ENCODE results near the gene GRM4.
"Not testable (repeated sequence)": the region's sequence is repeated elsewhere in the genome, so short reads cannot be mapped to it uniquely, and the experiment has no call there.

Gene GRM4

DNA sequence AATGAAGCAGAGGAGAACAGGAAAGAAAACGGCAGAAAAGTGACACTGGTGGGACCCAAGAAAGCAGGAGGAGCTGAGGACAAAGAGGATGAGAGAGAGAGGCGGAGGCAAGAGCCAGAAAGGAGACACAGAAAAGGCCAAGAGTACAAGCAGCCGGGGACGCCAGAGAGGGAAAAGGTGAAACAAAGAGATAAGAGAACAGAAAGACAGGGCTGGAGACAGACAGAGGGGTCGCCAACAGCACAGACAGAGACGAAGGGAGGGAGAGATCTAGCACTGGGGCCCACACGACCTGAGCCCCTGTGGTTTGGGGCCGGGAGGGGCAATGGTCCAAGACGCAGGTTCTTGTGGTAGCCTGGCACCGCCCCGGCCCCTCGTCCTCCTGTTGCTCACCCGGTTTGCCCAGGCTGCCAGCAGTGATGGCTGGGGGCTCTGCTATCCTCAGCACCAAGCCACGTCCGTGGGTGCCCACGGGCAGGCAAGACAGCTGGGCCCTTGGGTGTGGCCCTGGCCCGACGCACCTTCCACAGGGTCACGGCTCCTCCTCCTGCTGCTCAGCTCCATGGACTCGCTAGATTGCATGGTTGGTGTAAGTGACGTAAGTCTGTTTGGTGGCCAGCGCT lies 123.5 kb downstream of the GRM4 start:
- no peak for DNase-seq (ENCODE audit: low spot score)

DNA sequence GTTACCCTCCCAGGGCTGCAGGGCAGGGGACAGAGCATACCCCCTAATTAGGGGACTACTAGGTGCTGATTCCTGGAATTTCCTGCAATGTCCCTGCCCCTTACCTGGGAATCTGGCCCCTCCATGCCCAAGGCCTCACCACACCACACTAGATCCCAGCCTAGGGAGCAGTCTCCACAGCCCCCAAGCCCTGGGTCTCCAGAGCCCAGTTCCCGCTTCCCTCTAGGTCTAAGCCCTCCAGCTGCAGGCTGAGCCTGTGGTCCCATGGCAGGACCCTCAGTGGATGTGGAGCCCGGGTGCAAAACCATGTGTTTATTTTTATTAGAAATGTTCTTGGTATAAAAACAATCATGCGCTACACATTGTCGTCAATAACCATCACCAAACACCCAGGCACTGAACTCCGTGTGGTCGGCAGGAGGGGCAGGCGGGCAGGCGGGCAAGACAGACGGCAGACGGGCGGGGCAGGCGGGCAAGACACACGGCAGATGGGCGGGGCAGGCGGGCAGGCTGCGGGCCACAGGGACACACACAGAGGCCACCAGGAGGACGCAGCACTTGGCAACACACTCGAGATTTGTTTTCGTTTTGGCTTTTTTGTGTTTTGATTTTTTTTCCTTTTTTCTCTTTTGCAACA lies 124.2 kb downstream of the GRM4 start:
- no peak for DNase-seq (ENCODE audit: low spot score)

DNA sequence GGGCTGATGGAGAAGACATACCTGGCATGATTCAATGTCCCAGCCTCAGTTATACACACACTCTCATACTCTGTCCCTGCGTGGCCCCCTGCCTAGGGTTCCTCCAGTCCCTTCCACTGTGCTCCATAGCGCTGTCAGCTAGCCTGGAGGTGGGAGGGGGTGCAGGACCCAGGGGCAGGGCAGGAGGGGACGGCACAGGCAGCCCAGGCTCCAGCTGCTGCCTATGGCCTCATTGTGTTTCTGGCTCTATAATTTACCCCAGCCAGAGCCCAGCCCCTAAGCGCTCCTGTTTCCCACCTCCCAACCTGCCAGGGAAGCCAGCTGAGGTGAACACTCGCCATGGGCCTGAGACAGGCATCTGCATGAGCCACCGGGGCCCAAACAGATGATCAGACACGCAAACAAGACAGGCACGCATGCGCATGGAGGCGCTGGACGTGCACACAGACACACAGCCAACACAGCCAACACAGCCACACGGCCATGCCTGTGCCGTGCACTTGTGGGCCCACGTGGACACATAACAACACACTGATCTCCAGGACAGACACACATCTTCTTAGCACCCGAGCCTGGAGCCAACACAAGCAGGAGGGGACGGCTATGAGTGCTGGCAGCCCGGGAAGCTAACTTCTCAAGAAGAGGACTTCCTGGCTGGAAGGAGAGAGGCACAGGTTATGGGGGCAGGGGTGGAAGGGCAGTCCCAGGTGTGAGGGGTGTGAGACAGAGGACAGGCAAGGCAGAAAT lies 124.9 kb downstream of the GRM4 start:
- DNase-seq (ENCODE audit: low spot score) = no peak

DNA sequence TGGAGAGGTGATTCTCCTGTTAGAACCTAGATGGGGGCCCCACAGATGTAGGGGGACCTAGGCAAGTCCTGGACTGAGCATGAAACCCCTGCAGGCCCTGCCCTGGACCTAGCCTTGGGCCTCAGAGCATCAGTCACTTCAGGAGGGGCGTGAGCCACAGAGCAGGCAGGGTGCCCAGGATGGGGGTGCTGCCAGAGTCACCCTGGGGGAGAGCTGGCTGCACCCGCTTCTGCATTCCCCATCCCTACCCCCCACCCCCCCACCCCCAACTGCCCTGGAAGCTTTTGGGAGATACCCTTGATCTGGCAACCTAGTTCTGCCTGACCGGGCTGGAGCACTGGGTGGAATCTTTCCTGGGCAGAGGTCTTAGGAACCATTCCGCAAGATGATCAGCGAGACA lies 125.6 kb downstream of the GRM4 start:
- no peak for DNase-seq (ENCODE audit: low spot score)

DNA sequence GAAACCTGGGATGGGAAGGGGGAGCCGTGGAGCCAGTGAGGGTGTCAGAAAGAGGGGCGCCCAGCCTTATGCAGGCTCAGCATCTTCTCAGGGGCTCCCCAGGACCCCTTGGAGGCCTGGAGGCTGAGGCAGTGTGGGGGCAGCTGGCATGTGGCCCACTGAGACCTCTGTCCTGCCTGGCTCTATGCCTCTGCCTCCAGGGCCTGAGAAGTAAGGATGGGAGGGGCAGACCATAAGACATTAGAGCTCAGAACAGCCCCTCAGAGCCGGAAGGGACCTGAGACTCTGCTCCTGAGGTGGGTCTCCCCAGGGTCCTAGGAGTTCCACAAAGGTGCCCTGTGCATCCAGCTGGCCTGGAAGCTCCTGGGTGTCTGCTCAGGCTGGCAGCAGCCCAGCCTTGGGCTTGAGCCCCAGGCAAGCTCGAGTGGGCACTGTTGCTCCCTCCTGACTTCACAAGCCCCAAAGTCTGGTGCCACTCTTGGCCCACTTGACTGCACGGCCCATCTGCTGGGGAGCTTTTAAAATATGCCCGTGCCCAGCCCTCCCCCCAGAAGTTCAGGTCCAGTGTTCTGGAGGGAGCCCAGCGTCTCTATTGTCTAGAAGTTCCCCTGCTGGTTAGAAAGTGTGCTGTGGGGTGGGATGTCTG lies 126.8 kb downstream of the GRM4 start:
- DNase-seq (ENCODE audit: low spot score) = no peak

DNA sequence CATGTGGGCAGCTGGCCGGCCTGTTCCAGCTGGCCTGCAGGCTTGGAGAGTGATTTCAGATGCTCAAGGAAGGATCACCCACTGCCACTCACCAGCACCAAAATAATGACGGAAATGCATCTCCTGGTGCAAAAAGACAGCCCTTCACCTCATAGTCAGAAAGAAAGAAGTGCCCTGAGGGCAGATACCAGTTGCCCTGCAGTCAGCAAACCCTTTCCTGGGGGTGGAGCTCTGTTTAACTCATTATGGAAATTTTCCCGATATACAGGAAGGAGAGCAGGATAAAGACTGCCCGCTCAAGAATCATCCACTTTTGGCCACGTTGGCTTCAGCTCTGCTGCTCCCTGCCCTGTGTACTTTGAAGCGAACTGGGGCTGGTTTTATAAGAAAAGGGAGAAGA lies 127.9 kb downstream of the GRM4 start:
- DNase-seq (ENCODE audit: low spot score) = no peak

DNA sequence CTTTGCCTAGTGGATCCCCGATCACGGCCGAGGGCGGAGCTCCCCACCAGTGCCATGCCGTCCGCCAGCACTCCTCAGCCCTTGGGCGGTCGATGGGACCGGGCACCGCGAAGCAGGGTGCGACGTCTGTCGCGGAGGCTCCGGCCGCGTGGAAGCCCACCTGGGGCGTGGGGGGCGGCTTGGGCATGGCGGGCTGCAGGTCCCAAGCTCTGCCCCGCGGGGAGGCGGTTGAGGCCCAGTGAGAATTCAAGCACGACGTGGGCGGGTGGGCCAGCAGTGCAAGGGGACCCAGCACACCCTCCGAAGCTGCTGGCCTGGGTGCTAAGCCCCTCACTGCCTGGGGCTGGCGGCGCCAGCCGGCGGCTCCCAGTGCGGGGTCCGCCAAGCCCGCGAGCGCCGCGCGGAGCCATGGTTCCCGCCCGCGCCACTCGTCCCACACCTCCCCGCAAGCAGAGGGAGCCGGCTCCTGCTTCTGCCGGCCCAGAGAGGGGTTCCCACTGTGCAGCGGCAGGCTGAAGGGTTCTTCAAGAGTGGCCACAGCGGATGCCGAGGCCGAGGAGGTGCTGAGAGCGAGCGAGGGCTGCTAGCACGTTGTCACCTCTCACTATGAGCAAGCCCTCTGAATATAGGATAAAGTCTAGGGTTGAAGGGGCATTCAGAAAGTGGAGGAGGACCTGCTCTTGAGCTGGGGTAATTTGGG lies 128.6 kb downstream of the GRM4 start:
- no peak for DNase-seq (ENCODE audit: low spot score)

DNA sequence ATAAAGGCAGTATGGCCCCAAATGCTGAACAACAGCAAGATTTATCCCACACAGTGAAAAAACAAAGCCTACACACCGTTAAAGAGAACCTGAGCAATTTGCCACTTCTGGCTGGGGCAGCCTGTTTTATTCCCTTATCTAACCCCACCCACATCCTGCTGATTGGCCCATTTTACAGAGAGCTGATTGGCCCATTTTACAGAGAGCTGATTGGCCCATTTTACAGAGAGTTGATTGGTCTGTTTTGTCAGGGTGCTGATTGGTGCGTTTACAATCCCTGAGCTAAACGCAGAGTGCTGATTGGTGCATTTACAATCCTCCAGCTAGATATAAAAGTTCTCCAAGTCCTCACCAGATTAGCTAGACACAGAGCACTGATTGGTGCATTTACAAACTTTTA lies 129.3 kb downstream of the GRM4 start:
- not testable (repeated sequence) for DNase-seq (ENCODE audit: low spot score)

DNA sequence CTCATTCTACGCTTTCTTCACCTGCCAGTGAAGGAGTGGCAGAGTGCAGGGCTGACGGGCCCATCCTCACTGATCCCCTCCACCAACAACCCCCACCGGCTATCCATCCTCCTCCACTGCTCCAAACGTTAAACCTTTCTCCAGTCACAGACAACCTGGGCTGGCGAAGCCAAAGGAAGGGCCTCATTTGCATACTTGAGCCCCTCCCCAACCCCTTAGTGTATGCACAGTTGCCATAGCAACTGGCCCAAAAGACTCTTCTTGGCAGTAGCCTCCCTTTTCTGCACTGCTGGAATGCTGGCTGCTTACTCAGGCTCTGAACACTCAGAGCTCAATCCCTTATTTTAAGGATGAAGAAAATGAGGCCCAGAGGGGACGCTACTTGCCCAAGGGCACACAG lies 130.3 kb downstream of the GRM4 start:
- peak; percentile 36 for DNase-seq (ENCODE audit: low spot score)

DNA sequence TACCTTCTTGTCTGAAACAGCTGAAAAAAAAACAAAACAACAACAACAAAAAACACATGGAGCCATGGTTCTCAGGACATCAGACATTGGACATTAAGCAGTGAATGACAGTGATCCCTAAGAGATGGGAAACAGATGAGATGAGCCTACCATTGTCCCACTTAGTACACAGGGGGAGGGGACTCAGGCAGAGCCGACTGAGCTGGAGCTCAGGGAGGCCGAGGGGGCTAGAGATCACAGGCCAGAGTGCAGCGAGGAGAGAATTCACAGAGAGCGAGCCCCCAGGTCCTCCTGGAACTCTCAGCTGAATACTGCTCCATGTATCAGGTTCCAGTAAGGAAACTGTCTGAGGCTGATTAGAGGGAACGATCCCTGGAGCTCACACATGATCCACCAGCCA lies 134.6 kb downstream of the GRM4 start:
- DNase-seq (ENCODE audit: low spot score) = no peak

DNA sequence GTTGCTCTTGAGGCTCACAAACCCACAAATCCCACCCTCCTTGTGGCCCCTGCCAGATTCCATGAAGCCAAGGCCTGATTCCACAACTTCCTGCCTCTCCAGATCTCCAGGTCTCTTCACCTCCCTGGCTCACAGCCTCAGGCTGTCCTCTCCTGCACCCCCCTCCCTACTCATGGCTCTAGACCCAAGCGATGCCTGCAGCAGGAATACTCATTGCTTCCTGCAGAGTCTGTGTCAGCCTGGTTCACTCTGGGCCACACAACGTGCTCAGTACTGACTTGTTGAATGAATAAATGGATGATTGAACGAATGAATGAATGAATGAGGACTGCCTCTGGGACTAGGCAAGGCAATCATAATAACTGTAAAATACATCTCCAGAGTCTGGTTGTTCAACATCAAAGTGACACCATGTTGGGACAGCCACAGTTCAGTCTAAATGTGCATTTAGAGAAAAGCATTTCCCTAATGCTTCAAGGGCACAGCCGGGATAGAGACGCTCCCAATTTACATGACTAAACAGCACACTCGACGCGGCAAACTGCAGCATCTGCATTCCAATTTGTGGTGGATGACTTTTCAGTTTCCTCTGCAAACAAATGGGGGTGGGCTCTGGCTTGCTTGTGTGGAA lies 139.9 kb downstream of the GRM4 start:
- no peak for DNase-seq (ENCODE audit: low spot score)

DNA sequence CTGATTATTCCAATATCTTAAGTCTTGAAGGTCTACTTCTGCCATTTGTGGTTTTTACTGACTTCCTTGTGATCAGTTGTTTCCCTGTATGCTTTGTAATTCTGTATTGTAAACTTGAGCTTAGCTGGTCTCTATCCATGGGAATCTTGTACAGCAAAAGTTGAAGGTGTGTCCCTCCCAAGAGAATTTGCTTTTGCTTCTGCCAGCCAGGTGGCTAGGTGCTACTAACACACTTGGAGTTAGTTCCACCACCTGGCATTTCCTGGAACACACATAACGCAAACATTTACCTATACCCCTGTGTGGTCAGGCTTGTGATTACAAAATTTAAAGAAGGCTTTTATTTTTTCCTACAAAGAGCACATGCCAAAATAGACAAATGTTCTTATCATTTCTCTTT lies 141.2 kb downstream of the GRM4 start:
- no peak for DNase-seq (ENCODE audit: low spot score)

DNA sequence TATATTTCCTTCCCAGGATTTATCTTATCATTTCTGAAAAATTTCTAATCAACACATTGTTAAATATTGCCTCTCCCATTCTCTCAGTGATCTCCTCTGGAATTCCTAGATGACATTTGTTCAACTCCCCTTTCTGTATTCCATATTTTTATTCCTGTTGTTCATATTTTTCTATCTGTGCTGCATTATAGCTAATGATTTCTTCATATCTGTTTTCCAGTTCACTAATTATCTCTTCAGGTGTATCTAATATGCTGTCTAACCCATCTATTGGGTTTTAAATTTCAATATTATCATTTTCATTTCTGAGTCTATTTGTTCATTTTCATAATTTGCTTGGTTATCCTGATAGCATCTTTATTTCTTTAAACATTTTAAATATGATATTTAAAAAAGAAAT lies 141.9 kb downstream of the GRM4 start:
- DNase-seq (ENCODE audit: low spot score) = no peak

DNA sequence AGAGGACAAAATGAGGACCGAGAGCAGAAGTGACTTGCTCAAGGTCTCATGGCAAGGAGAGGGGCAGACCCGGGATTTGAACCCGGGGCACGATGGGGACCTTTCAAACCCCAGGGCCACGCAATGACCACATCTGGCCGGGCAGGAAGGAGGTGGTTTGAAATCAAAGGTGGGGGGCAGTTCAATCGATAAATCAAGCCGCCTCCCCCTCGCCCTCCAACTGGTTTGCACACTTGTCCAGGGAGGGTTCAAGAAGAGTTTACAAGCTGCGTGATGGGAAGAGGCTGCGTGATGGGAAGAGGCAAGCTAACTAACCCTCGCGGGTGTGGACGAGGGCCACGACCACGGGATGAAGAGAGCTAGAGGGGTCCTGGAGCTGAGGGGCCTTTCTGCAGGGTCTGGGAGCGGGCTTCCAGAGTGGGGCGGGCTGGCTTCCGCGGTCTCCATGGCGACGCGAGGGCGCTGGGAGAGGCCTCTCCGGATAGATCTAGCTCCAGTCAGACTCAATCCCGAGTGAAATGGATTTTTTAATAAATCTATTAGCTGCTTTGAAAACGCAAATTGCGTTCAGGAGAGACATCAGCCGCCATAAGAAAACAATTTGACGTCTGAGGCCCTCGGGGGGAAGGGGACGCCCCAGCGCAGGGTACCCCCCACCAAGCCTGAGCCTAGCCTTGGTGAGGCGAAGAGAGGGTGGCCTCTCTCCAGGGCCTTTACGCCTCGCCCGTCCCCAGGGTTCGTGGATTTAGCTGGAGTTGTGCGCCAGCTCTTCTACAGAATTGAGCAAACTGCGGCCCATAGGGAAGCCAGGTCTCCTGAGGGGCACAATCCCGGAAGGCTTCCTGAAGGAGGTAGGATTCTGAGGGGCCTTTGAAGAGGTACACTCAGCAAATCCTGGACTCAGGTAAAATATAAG lies 143.9 kb downstream of the GRM4 start:
- DNase-seq (ENCODE audit: low spot score) = no peak

DNA sequence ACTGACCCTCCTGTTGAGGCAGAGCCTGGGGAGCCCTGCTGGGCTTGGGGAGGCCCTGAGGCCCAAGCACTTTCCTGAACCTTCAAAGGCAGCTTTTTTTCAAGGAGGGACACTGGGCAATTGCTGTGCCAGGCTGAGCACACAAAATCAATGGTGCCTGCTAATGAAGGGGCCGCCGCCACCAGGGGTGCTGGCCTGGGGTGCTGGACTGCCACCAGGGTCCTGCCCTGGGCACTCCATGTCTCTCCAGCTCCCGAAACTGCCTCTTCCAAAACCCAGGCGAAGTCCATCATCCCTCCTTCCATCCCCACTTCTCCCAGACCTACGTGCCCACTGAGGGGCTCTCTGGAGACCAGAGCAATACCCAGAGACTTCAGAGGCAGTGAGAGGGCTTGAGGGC lies 145.6 kb downstream of the GRM4 start:
- DNase-seq (ENCODE audit: low spot score) = no peak

DNA sequence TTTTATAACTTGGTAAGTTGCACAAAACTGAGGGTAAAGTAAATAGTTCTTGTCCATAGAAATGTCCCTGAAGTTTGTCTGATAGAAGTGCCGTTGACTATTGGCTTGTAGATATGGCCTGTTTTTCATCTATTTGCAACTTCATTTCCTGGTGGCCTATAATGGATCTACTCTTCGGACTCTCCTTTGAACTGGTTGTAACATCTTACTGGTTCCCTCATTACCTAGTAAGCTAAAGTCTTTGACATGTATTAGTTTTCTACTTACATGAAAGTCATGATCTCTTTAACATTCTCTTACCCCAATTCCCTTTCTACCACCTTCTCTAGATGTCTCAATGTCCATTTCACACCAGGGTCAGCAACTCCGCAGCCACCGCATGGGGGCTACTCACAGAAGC lies 146.3 kb downstream of the GRM4 start:
- DNase-seq (ENCODE audit: low spot score) = no peak

DNA sequence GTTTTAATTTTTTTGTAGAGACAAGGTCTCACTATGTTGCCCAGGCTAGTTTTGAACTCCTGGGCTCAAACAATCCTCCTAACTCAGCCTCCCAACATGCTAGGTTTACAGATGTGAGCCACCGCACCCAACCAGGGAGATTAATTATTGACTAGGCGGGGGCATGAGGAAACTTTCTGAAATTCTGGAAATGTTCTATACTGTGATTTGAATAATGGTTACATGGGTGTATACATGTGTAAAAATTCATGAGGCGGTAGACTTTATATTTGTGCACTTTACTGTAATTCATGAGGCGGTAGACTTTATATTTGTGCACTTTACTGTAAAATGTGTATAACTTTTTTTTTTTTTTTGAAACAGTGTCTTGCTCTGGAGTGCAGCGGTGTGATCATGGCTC lies 147.2 kb downstream of the GRM4 start:
- no peak for DNase-seq (ENCODE audit: low spot score)

DNA sequence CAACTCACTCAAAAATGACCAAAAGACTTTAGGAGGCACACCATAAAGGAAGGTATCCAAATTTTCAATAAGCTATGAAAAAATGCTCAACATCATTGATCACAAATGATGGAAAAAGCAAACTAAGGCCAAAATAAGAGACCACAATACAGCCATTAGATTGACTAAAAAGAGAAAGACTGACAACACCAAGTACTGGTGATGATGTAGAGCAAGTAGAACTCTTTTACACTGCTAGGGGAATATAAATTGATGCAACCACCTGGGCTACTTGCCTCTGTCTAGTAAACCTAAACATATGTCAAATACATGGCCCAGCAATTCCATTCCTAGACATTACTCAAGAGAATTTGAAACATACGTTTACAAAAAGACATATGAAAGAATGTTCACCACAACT lies 148.6 kb downstream of the GRM4 start:
- no peak for DNase-seq (ENCODE audit: low spot score)

DNA sequence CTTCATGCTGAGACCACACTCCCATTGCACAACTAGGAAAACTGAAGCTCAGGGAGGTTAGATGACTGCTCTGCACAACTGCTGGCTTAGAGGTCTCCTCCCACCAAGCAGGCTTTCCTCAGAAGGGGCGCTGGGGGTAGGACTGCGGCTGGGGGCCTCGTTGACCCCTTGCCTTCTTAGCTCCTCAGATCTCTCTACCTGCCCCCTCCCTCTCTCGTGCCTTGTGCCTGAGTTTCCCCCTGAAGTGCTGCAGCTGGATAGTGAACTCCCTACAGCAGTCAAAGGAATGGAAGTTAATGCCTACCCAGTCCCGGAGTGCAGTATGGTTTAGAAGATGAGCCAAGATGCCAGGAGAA lies 149.8 kb downstream of the GRM4 start:
- DNase-seq (ENCODE audit: low spot score) = no peak

DNA sequence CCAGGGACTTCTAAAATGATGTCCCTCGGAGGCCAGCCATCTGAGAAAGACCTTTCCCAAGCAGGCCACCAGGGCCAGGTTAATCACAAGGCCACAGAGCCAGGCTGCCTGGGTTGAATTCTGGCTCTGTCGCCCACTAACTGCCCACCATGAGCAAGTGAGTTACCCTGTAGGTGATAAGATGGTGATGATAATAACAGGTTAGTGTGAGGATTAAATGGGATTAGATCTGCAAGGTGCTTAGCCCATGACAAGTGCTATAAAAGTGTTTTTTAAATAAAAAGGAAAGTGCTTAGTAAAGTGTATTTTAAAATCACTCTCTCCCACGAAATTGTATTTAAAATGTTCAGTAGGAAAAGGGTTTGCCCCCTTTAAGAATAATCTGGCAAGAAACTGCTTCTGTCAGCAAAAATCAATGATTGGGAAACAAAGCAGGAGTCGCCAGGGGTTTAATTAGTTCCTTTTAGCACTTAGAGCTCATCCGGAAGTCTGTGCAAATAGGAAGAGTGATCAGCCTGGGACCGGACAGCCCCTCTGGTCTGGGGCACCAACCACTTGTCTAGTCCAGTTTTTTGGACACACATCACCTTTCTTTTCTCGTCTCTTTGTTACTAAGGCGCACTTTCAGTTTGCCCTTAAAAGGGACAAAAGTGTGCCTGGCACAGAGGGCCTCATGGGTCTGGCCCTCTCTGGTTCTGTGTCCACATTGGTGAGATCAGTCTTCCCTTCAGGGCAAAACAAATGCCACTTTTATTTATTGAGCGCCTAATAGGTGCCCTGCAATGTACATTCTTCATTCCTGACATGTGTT lies 150.4 kb downstream of the GRM4 start:
- no peak for DNase-seq (ENCODE audit: low spot score)
